Prostate gland (tissue), 2 donors: ENCODE results near the gene NXPE4.
A peak's percentile ranks its signal among the peaks of the same experiment; 100 is the strongest.

Source experiments
- CTCF ChIP-seq, 4 experiments: fragments of 200-600 bp in 2 of 4; fragments of 450-650 bp in 2 of 4; sonication (generic) in 2 of 4; IDR thresholded peaks; 1 replicate in 3 of 4; 2 replicates in 1 of 4; pipeline ENCODE4 v1.5.1; 2016 to 2019; ENCODE audit warnings: antibody characterized with exemption in 4 of 4, mild to moderate bottlenecking in 2 of 4, moderate library complexity in 2 of 4
- POLR2A ChIP-seq: fragments of 450-650 bp; IDR thresholded peaks from one replicate; pipeline ENCODE4 v1.6.1; 2016; ENCODE audit warnings: antibody characterized with exemption, mild to moderate bottlenecking
- POLR2AphosphoS5 ChIP-seq: sonication (generic); formaldehyde crosslinking; IDR thresholded peaks from one replicate; pipeline ENCODE4 v1.6.1; 2017; ENCODE audit warnings: antibody characterized with exemption

GRCh38 chr11:114614127-114614720, 18.6 kb upstream of the NXPE4 start:
- peak in 1 of 4 experiments; percentile 5 for TF ChIP-seq CTCF (IDR thresholded peaks at IDR 0.05)
- TF ChIP-seq POLR2AphosphoS5, result no peak
- TF ChIP-seq POLR2A, result no peak
